Stomach (tissue), 9 donors: ENCODE measurements around the gene ROS1. TPM values are rescaled to one million over a fixed set of nuclear protein-coding genes. Genes with fewer than 3 reads are reported as not detected.
A peak's percentile ranks its signal among the peaks of the same experiment; 100 is the strongest.

Source experiments
- DNase-seq, 2 donors: peaks; one replicate each; pipeline versions ENCODE4 v3.0.0 to v3.0.0-alpha.2; 2013 to 2019
- H3K27ac ChIP-seq, 5 donors: fragments of 200-600 bp in 4 of 5; sonication (generic) in 4 of 5; one replicate each; pipeline ENCODE4 v1.5.1; 2013 to 2019; ENCODE audit warnings: mild to moderate bottlenecking in 1 of 5, moderate library complexity in 1 of 5
- H3K27me3 ChIP-seq, 3 donors: fragments of 200-600 bp; sonication (generic); one replicate each; pipeline ENCODE4 v1.5.1; 2017 to 2019; ENCODE audit warnings: mixed run types in 1 of 3
- H3K36me3 ChIP-seq, 4 donors: fragments of 200-600 bp; sonication (generic); 1 replicate in 3 of 4; 2 replicates in 1 of 4; pipeline ENCODE4 v1.5.1; 2016 to 2019
- H3K4me1 ChIP-seq, 4 donors: fragments of 200-600 bp; sonication (generic); one replicate each; pipeline ENCODE4 v1.5.1; 2016 to 2019
- H3K4me3 ChIP-seq, 4 donors: fragments of 200-600 bp; sonication (generic) in 3 of 4; one replicate each; pipeline ENCODE4 v1.5.1; 2016 to 2019; ENCODE audit warnings: mild to moderate bottlenecking in 1 of 4
- H3K9me3 ChIP-seq, 4 donors: fragments of 200-600 bp; sonication (generic); one replicate each; pipeline ENCODE4 v1.5.1; 2016 to 2019
- EP300 ChIP-seq: sonication (generic); formaldehyde crosslinking; IDR thresholded peaks from one replicate; pipeline ENCODE4 v1.6.1; 2017; ENCODE audit warnings: antibody characterized with exemption
- POLR2A ChIP-seq, 4 donors: fragments of 450-650 bp; IDR thresholded peaks; one replicate each; pipeline ENCODE4 v1.6.1; 2016; ENCODE audit warnings: antibody characterized with exemption in 4 of 4, control low read depth in 2 of 4, mild to moderate bottlenecking in 1 of 4, moderate library complexity in 1 of 4
- POLR2AphosphoS5 ChIP-seq, 3 donors: sonication (generic); formaldehyde crosslinking; IDR thresholded peaks; one replicate each; pipeline ENCODE4 v1.6.1; 2016; ENCODE audit warnings: antibody characterized with exemption in 3 of 3
- WGBS, 5 donors: extraction: QIAGEN DNeasy Blood & Tissue Kit in 3 of 5; methylation state at CpG; one replicate each; pipeline versions ENCODE4 v1.1.5 to v1.1.7; 2013 to 2018; 5-methylcytosine and 5-hydroxymethylcytosine counted together
- intact Hi-C: fragments of 100-400 bp; cut with DNase I; formaldehyde crosslinking; loops from one replicate; pipeline ENCODE4 v1.15.1; 2023; ENCODE audit warnings: low total_unique reads
- polyA plus RNA-seq, 3 donors: library from polyadenylated mRNA; stranded (reverse); fragments of 200-250 nt; gene quantifications; one replicate each; pipeline ENCODE4 v1.2.3, GENCODE V29; 2013
- total RNA-seq, 5 donors: library from RNA; depleted of rRNA; stranded (reverse); fragments of >200 nt; gene quantifications; one replicate each; pipeline versions ENCODE4 v1.1.0 to v1.2.3, GENCODE V29; 2014 to 2016
- TF ChIP-seq, protein P1 (sequence below), 7 experiments: fragments of 450-650 bp in 4 of 7; fragments of 200-600 bp in 3 of 7; sonication (generic) in 3 of 7; IDR thresholded peaks; one replicate each; pipeline ENCODE4 v1.5.1; 2016 to 2019; ENCODE audit warnings: antibody characterized with exemption in 7 of 7, control low read depth in 2 of 7, mild to moderate bottlenecking in 1 of 7
- donor health status: healthy with polysubstance abuse.
- donor health status: Bipolar disorder and iron deficiency.
- donor health status: healthy.

ROS1 gene
- total and polyA plus RNA-seq, 8 donors: 0.08 to 4.3 (median 2.1) TPM; not detected in 4

DNA sequence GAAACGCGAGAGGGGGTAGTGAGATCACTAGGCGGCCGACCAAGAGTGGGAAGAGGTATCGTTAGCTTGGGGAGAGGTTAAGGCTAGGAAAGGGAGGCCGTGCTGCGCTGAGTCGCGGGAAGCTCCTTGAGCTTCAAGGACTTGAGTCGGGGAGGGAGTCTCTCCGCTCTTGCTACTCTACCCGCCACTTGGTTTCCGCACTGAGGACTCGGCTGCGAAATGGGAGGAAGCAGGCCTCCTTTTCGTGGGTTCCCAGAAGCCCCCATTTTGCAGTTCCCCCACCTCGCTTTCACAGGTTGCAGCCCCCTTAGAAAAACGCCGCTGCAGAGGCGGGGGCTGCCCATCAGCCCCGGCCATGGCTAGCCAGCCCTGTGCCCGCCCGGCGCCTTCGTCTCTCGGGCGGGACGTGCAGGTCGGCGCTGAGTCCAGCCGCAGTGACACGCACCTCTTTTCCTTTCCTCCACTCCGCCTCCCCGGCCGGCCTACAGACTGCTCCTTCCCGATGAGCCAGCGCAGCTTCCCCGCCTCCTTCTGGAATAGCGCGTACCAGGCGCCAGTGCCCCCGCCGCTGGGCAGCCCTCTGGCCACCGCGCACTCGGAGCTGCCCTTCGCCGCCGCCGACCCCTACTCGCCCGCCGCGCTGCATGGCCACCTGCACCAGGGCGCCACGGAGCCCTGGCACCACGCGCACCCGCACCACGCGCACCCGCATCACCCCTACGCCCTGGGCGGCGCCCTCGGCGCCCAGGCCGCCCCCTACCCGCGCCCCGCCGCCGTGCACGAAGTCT lies 155.5 kb downstream of the ROS1 start:
- peak overlapping the region; percentile 29 to 49 (median 40) for H3K4me3 ChIP-seq
- peak in 1 of 2 donors; percentile 59 for DNase-seq
- 2 to 6% (median 5%) methylated on average over 56 to 74 of the region's 74 CpGs for WGBS, 5 donors
- TF ChIP-seq EP300: no peak
- no peak for TF ChIP-seq POLR2A (IDR thresholded peaks at IDR 0.05)
- no peak for TF ChIP-seq POLR2AphosphoS5 (IDR thresholded peaks at IDR 0.05)
- TF ChIP-seq, protein P1, sequence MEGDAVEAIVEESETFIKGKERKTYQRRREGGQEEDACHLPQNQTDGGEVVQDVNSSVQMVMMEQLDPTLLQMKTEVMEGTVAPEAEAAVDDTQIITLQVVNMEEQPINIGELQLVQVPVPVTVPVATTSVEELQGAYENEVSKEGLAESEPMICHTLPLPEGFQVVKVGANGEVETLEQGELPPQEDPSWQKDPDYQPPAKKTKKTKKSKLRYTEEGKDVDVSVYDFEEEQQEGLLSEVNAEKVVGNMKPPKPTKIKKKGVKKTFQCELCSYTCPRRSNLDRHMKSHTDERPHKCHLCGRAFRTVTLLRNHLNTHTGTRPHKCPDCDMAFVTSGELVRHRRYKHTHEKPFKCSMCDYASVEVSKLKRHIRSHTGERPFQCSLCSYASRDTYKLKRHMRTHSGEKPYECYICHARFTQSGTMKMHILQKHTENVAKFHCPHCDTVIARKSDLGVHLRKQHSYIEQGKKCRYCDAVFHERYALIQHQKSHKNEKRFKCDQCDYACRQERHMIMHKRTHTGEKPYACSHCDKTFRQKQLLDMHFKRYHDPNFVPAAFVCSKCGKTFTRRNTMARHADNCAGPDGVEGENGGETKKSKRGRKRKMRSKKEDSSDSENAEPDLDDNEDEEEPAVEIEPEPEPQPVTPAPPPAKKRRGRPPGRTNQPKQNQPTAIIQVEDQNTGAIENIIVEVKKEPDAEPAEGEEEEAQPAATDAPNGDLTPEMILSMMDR (IDR thresholded peaks at IDR 0.05): no peak
- H3K9me3 ChIP-seq: no peaks in the 10 kb centered on the region
- no peaks in the 10 kb centered on the region for H3K36me3 ChIP-seq
- intact Hi-C loops: no loop called here
- peaks cover 18 to 100% (median 65%) of the 10 kb centered on the region in 3 donors for H3K27me3 ChIP-seq
- peaks cover 19 to 32% (median 26%) of the 10 kb centered on the region in 4 donors for H3K4me1 ChIP-seq
- H3K27ac ChIP-seq: no peak overlapping the region

DNA sequence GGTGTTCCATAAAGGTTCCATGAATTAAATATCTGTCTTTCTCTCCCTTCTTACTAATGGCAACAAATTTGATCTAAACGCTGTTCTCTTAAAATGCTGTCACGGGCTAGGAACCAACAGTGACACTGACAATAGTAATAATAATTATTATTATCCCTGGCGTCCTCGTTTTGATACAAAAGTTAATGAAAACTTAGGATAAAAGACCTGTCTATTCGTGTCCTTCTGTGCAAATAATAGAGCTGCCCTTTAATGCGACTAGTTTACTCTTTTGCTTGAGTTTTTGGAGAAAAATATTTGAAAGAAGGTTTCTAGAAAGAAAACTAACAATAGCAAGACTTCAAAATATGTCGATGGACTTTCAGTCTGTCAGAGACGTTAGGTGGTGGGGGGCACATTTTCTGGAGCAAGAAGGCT lies 156.1 kb downstream of the ROS1 start:
- intact Hi-C loops: no loop called here
- 7 to 12% (median 11%) methylated on average over 8 of the region's 8 CpGs for WGBS, 5 donors

DNA sequence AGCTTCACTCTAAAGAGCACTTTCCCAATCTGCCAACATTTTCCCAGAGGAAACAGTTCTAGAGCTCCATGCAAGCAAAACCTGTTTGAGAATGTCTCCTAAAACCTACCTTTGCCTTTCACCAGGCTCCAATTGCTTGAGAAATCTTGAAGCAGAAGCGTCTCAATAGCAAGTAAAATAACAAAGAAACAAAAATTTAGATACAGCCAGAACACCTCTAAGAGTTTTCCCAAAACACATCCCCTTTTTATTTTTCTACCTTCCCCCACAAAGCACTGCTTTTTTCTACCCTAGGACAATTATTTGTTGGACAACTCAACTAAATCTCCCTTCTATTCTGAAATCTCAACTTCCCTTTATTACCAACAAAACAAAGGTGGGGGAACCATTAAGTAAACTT lies 156.8 kb downstream of the ROS1 start:
- H3K4me1 ChIP-seq: peaks cover 30 to 44% (median 35%) of the 10 kb centered on the region in 4 donors
- H3K27ac ChIP-seq: no peak overlapping the region
- peaks cover 18 to 100% (median 79%) of the 10 kb centered on the region in 3 donors for H3K27me3 ChIP-seq
- no peak overlapping the region for H3K4me3 ChIP-seq
- 12 to 31% (median 23%) methylated on average over 1 of the region's 1 CpG for WGBS, 5 donors
- TF ChIP-seq POLR2AphosphoS5 (IDR thresholded peaks at IDR 0.05): no peak
- TF ChIP-seq, protein P1 (IDR thresholded peaks at IDR 0.05): no peak
- no peak for TF ChIP-seq POLR2A (IDR thresholded peaks at IDR 0.05)
- TF ChIP-seq EP300: no peak
- no peaks in the 10 kb centered on the region for H3K9me3 ChIP-seq
- intact Hi-C loops: no loop called here
- DNase-seq: no peak
- H3K36me3 ChIP-seq: no peaks in the 10 kb centered on the region

More for the DNA sequence above, 156.1 kb downstream of the ROS1 start:
- H3K9me3 ChIP-seq: no peaks in the 10 kb centered on the region
- peaks cover 25 to 38% (median 31%) of the 10 kb centered on the region in 4 donors for H3K4me1 ChIP-seq
- H3K36me3 ChIP-seq: no peaks in the 10 kb centered on the region
- H3K27ac ChIP-seq: no peak overlapping the region
- no peak for DNase-seq
- TF ChIP-seq POLR2A (IDR thresholded peaks at IDR 0.05): no peak
- peaks cover 18 to 100% (median 72%) of the 10 kb centered on the region in 3 donors for H3K27me3 ChIP-seq
- H3K4me3 ChIP-seq: peak overlapping the region in 2 of 4 donors; percentile 44 to 49

DNA sequence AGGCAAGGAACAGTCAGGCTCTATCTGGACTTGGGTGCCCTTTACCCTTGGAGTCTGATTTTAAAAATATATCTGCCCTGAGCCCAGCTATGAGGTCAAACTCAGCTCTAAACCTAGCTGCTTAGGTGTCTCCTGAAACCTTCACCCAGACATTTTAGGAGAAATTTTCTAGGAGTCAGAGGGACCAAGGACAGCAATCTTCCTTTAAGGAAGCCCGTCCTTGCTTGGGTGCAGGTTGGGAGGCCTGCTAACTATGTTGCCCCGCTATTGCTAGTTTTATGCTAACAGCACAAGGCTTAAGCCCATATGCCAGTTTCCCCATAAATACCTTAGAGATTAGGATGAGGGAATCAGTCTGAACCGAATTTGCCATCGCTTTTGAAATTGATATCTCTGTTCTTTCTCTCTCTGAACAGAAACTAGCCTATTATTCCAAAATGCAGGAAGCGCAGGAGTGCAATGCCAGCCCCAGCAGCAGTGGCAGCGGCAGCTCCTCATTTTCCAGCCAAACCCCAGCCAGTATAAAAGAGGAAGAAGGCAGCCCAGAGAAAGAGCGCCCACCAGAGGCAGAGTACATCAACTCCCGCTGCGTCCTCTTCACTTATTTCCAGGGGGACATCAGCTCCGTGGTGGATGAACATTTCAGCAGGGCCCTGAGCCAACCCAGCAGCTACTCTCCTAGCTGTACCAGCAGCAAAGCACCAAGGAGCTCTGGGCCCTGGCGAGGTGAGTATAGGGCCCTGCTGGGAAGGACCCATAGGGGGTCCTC lies 157.8 kb downstream of the ROS1 start:
- no peak overlapping the region for H3K4me3 ChIP-seq
- H3K36me3 ChIP-seq: no peaks in the 10 kb centered on the region
- peaks cover 24 to 100% (median 88%) of the 10 kb centered on the region in 3 donors for H3K27me3 ChIP-seq
- no peak overlapping the region for H3K27ac ChIP-seq
- intact Hi-C loops: no loop called here
- peaks cover 30 to 44% (median 35%) of the 10 kb centered on the region in 4 donors for H3K4me1 ChIP-seq
- TF ChIP-seq EP300 (no peak), POLR2A (IDR thresholded peaks at IDR 0.05) (no peak), POLR2AphosphoS5 (IDR thresholded peaks at IDR 0.05) (no peak)
- TF ChIP-seq, protein P1 (IDR thresholded peaks at IDR 0.05): no peak
- peaks cover 0 to 7% (median 0%) of the 10 kb centered on the region in 4 donors for H3K9me3 ChIP-seq
- DNase-seq: no peak
- 10 to 16% (median 15%) methylated on average over 10 to 11 of the region's 11 CpGs for WGBS, 5 donors
